ENCODE results near the gene TSPAN3. TPM values are rescaled to one million over a fixed set of nuclear protein-coding genes. Genes with fewer than 3 reads are reported as not detected.

The TSPAN3 gene
- total RNA-seq, 1 donor from 2014 or later: 80.3 TPM

- Histone ChIP-seq H3K36me3 (no peaks in the 10 kb centered on the region), H3K4me1 (peaks cover 13% of the 10 kb centered on the region), H3K27ac (no peak overlapping the region), H3K9me3 (no peaks in the 10 kb centered on the region), H3K27me3 (no peaks in the 10 kb centered on the region), H3K4me3 (peak overlapping the region; percentile 6 to 22)
- DNase-seq (ENCODE audit: extremely low spot score in 2 of 2): no peak
- intact Hi-C loops (cut with DNase I): no loop called here
- TF ChIP-seq POLR2AphosphoS5 (IDR thresholded peaks at IDR 0.05; ENCODE audit: insufficient read depth in 1 of 2, low read depth in 1 of 2) (no peak), CTCF (IDR thresholded peaks at IDR 0.05) (no peak), POLR2A (IDR thresholded peaks at IDR 0.05) (no peak)
Observed at GRCh38 chr15:77028451-77029165, 42.3 kb downstream of the TSPAN3 start.

GRCh38 chr15:77027697-77028450 lies 43.0 kb downstream of the TSPAN3 start:
- TF ChIP-seq CTCF (IDR thresholded peaks at IDR 0.05) (no peak), POLR2A (IDR thresholded peaks at IDR 0.05) (no peak), POLR2AphosphoS5 (IDR thresholded peaks at IDR 0.05; ENCODE audit: insufficient read depth in 1 of 2, low read depth in 1 of 2) (no peak)
- Histone ChIP-seq H3K4me1 (peaks cover 13% of the 10 kb centered on the region), H3K9me3 (no peaks in the 10 kb centered on the region), H3K4me3 (peak overlapping the region; percentile 6 to 22), H3K27me3 (no peaks in the 10 kb centered on the region), H3K36me3 (no peaks in the 10 kb centered on the region), H3K27ac (no peak overlapping the region)
- intact Hi-C loops (cut with DNase I): no loop called here
- DNase-seq (ENCODE audit: extremely low spot score in 2 of 2): no peak

GRCh38 chr15:77027111-77027696 lies 43.7 kb downstream of the TSPAN3 start:
- Histone ChIP-seq H3K27me3 (no peaks in the 10 kb centered on the region), H3K36me3 (no peaks in the 10 kb centered on the region), H3K4me3 (no peak overlapping the region), H3K27ac (no peak overlapping the region), H3K9me3 (no peaks in the 10 kb centered on the region), H3K4me1 (peaks cover 13% of the 10 kb centered on the region)
- no peak for DNase-seq (ENCODE audit: extremely low spot score in 2 of 2)
- TF ChIP-seq POLR2A (IDR thresholded peaks at IDR 0.05) (no peak), POLR2AphosphoS5 (IDR thresholded peaks at IDR 0.05; ENCODE audit: insufficient read depth in 1 of 2, low read depth in 1 of 2) (no peak), CTCF (IDR thresholded peaks at IDR 0.05) (no peak)
- intact Hi-C loops (cut with DNase I): no loop called here

- DNase-seq (ENCODE audit: extremely low spot score in 2 of 2): no peak
- H3K27ac ChIP-seq: no peak overlapping the region
- no peak overlapping the region for H3K4me3 ChIP-seq
- no peaks in the 10 kb centered on the region for H3K27me3 ChIP-seq
- H3K9me3 ChIP-seq: no peaks in the 10 kb centered on the region
- H3K4me1 ChIP-seq: peaks cover 13% of the 10 kb centered on the region
- intact Hi-C loops (cut with DNase I): no loop called here
- TF ChIP-seq CTCF (IDR thresholded peaks at IDR 0.05) (no peak), POLR2AphosphoS5 (IDR thresholded peaks at IDR 0.05; ENCODE audit: insufficient read depth in 1 of 2, low read depth in 1 of 2) (no peak), POLR2A (IDR thresholded peaks at IDR 0.05) (no peak)
- no peaks in the 10 kb centered on the region for H3K36me3 ChIP-seq
Observed at GRCh38 chr15:77026501-77027110, 44.3 kb downstream of the TSPAN3 start.

Data from vagina (tissue), 2 donors.